T1000 (cell line): Measurements from ENCODE around the gene ADAM23.

Source experiments
- DNase-seq: peaks from one replicate; lab custom pipeline; 2025; ENCODE audit warnings: mixed read lengths; lab: John Stamatoyannopoulos, UW

ADAM23 gene

DNA sequence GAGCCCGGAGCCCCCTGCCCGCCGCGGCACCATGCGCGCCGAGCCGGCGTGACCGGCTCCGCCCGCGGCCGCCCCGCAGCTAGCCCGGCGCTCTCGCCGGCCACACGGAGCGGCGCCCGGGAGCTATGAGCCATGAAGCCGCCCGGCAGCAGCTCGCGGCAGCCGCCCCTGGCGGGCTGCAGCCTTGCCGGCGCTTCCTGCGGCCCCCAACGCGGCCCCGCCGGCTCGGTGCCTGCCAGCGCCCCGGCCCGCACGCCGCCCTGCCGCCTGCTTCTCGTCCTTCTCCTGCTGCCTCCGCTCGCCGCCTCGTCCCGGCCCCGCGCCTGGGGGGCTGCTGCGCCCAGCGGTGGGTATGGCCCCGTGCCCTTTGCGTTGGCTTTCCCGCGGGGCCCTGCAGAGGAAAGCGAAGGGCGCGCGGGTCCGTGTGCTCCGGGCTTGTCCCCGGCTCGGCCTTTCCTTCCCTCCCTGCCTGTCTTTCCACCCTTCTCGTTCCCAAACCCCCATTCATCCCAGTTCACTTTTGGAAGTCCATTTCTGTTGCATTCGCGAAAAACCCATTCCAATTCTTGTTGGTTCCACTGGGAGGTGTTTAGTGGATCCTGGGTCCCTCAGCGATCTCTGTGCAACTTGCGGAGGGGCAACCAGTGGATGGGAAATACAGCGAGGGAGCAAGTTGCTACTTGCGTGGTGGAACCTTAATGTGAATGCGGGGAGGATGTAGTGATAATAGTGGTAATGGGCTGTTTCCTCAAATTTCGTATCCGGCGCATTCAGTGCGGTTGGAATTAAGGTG is 599 bp downstream of the ADAM23 start:
- peak; percentile 45 for DNase-seq

DNA sequence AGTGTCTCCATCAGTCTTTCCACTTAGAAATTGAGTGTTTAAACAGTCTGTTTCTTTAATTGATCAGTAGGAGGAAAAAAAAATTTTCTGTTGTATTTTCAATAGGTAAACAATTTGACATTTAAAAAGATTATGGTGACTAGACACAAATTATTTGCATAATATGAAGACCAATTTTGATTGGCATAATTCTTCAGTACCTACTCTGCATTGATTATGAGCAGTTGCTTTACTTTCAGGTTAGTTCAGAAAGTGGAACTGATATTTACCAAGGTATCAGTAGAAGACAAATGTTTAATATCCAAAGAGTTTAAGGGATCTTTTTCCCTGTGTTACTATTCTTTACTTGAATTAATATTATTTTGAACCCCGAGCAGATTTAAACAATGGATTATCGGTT is 2.6 kb downstream of the ADAM23 start:
- no peak for DNase-seq

DNA sequence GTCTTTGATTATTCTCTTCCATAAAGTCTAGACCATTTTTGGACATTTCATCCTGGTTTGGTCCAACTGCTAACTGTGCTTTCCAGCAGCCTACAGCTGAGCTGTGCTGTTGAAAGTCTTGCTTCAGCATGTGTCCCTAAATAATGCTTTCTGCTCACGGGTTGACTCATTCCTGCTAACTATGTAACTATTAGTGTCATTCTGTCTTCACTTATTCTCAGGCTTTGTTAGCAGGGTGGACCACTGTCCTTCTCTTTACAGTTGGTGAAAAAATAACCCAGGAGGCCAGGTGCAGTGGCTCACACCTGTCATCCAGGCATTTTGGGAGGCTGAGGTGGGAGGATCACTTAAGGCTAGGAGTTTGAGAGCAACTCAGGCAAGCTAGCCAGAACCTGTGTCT is 8.9 kb downstream of the ADAM23 start:
- no peak for DNase-seq

DNA sequence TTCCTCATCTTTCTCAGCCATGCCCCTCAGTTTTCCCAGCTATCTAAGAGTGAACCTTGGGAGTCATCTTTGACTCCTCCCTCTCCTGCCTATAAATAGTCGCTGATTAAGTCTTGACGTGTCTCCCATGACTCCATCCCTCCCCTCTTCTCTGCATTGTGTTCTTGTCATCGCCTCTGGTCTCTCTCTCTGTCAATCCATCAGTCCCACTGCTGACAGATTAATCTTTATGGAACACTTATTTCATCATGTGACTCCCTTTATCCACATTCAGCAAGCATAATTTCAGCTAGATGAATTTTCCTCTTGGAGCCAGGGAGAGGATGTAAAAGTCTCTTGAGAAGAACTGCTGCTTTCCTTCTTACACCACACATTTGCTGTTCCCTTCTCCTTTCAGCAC is 9.4 kb downstream of the ADAM23 start:
- DNase-seq = no peak

DNA sequence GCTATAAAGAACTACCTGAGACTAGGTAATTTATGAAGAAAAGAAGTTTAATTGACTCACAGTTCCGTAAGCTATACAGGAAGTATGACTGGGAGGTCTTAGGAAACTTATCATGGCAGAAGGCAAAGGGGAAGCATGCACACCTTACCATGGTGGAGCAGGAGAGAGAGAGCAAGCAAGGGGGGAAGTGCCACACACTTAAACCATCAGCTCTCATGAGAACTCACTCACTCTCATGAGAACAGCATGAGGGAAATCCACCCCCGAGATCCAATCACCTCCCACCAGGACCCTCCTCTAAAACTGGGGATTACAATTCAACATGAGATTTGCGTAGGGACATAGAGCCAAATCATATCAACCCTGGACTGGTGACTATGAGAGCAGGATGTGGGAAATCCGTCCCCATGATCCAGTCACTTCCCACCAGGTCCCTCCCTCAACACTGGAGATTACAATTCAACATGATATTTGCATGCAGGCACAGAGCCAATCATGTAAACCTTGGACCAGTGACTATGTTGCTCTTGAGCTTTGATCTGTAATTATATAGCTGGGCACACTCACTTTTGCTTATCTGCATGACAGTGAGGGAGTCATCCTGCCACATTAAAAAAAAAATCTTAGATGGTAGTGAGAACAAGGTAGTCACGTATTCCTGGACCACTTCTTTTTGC is 12.9 kb downstream of the ADAM23 start:
- DNase-seq = no peak

DNA sequence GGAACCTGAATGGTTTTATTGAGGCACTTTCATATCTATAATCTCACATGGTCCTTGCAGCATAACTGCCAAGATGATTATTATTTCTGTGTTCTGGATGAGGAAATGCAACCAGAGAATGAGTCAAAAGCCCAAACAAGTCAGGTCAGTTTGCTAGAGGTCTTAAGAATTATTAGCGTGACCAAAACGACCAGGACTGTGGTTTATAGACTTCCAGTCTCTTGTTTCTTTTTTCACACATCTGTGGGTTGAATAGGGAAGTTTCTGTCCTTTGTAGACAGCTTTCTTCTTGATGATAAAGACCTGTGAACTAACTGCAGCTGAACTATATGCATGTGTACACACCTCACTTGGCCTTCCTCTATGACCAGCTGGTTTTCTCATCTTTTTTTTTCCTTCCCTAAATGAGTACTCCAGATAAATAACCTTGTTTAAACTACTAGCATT is 13.9 kb downstream of the ADAM23 start:
- no peak for DNase-seq

DNA sequence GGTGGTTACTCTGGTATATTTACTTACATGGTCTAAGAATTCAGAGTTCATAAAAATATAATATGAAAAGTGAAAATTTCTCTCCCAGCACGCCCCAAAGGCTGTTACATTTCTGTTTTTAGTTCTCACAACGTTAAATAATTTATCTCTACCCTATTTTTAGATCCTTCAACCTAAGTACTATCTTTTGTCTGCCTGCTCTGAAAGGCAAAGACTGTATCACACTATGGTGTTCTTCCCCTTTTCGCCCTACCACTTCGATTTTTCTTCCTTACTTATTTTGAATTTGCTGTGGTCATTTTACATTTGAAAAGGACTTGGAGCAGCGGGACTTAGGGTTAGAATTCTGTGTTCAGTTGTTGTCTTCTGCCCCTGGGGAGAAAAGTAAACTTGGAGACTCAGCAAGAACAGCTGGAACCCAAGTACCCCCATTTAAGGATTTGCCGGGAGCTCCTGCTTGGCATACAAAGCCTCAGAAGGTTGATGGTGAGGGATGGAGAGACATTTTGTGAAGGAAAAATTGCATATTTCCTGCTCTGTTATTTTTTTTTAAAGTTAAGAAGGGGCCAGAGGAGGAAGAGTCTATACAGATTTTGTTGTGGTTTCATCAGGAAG is 19.0 kb downstream of the ADAM23 start:
- no peak for DNase-seq

DNA sequence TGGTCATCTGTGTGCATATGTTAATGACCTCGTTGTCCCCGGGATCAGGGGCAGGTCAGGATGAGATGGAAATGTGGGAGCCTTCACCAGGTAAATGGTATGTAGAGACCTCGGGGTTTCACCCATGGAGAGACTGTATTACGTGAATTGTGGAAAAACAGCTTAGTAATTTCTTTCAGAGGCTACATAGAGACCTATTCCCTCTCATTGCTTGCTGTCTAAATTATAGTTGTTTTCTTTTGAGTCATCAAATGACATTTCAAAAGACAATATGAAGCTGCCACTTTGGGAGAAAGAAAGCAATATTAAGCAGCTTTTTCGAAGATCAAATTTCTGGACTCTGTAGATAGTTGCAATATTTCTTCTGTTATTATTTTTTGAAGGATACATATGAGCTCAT is 20.4 kb downstream of the ADAM23 start:
- DNase-seq = no peak

DNA sequence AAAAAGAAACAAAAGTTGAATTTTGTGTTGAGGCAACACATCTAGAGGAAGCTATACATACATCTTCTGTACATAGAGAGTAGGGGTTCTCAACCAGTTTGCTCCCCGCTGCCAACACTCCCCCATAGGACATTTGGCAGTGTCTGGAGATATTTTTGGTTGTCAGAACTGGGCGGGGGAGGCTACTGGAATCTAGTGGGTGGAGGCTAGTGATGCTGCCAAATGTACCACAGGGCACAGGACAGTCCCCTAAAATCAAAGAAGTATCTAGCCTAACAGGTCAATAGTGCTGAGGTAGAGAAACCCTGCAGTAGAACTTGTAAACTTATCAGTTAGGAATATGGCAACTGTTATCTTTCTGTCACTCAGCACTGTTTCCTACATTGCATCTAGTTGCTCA is 21.3 kb downstream of the ADAM23 start:
- DNase-seq = no peak

DNA sequence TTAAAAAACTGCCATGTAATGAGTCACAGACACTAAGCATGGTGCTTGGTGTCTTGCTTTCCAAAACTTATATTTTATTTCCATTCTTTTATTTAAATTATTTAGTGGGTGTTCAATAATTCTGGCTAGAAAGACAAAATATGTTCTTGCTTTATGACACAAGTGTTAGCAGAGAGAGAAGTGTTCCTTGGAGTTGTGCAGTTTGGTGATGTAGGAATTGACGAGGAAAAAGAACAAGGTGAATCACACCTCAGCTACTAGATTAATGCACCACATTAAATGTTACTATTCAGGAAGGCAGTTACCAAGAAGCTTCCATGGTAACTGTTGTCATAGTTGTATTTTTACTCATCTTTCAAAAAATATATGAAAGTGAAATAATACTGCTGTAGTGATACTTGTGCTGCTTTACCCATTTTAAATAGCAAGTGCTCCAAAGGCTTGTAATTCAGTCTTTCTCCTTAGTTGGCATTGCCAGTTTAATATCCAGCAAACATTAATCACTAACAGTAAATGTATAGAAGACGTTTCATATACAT is 28.3 kb downstream of the ADAM23 start:
- no peak for DNase-seq

DNA sequence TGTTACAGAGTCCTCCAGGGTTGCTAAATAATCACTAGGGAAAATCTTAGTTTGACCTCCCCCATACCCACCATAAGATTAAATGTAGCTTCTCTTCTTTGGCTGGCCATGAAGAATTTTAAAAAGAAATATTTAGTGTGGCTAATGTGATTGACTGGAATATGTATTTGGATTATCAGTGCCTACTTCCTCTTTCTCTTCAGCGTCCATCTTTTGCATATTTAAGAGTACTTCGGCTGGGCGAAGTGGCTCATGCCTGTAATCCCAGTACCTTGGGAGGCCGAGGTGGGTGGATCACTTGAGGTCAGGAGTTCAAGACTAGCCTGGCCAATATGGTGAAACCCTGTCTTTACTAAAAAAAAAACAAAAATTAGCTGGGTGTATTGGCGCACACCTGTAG is 28.8 kb downstream of the ADAM23 start:
- DNase-seq = no peak

DNA sequence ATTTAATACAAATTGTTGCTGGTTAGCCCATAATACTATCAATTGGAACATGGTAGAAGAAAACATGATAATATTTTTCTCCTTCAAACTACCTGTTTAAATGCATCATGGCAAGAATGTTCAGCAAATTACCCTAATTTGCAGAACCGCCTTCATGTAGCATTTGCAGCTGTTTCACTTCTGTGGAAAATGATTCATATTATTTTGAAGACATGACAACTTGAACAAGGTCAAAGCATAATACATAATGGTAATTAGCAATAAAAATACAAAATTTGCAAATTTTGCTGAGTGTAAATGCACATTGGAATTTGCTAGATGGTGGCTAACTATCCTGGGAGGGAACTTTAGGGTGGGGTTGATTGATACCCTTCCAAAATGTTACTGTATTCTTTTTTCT is 30.8 kb downstream of the ADAM23 start:
- DNase-seq = no peak

DNA sequence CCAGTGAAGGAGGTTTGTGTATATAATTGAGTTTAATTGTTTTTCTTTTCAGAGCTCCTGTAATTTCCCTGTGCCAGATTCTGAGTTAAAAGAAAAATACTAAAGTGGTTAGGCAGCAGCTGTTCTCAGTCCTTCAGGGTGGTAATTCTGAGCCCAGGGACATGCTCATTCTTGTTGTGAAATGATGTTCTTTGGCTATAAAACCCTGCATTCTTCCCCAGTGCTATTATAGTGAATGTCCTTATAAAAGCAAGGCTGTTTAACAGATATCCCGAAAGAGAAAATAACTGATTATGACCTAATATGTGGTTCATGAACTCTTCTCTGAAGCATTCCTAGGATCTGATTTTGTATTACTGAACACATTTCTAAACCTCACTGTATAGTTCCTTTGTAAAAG is 34.0 kb downstream of the ADAM23 start:
- DNase-seq = no peak

DNA sequence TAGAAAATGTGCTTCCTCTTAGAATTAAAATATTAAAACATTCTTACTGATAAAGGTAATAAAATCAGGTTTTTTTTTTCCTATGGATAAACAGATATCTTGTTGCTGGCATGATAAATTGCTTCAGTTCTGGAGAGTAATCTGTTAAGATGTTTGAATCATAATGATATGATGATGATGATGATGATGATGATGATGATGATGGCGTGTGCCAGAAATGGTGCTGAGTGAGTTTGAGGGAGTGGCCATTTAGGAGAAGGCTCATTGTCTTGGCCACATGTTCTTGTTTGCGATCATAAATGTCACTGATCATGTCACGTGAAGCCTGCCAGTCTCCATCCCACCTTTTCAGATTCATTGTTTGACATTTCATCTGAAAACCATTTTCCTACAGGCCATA is 35.0 kb downstream of the ADAM23 start:
- DNase-seq = no peak

DNA sequence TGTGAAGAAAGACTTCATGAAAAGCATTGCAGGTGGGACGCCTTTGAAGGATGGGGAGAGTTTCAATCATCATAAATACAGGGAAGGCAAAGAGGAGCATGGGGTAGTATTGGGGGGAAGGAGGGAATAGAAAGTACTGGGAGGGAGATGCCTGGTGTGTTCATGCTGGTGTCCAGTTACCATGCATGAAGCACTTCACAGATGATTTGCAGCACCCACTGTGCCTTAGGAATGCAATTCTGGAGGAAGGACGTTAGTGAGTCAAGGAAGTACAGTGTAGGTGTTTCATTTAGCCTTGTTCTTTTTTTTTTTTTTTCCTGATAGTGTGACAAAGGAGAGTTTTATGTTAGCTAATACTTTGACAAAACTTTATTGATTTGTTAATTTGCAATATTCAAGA is 36.8 kb downstream of the ADAM23 start:
- no peak for DNase-seq

DNA sequence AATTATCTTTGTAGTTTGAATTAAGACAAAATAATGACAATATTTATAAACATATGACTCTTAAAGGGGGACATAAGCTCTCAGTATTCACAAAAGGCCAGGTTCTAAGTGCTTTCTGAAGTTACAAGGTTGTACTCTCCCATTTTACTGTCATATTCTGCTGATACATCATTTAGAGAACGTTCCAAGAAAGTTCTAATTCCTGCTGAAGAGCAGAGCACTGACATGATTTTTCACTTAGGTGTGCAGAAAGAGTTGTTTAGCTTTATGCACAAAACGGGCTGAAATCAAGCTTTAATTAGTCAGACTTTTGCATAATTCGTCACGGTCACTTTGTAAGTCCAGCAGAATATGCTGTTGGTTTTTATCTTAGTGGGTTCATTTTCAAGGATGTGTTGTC is 37.3 kb downstream of the ADAM23 start:
- DNase-seq = no peak

DNA sequence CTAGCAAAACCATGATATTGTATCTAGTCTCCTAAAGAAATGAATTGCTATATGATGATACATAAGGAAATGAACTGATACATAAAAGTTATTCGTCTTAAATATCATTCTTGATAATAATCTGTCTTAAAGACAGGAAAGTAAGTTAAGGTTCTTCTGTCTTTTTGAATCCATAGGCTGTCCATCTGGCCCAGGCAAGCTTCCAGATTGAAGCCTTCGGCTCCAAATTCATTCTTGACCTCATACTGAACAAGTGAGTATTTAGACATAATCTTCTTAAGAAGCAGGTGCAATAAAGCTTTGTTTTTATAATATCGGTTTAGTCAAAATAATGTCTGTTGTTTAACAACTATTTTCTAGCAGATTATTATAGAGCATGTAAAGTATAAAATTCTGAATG is 37.7 kb downstream of the ADAM23 start:
- DNase-seq = no peak

DNA sequence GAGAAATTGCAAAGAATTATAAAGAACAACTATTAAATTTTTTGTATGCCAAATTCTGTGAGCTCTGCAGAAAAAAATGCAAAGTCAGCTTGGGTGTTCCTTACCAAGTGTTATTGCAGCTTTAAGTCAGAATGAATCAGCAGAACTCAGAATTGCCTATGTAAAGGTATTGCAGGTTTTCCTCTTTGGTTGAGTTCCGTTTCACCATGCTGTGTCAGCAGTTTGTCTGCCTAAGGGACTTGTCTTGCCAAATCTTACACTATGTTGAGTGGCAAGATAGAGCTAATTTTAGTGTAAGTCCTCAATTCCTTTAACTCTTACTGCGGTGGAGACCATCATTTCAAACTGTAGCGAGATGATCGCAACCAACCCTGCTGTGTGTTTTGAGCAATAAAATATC is 38.8 kb downstream of the ADAM23 start:
- no peak for DNase-seq

DNA sequence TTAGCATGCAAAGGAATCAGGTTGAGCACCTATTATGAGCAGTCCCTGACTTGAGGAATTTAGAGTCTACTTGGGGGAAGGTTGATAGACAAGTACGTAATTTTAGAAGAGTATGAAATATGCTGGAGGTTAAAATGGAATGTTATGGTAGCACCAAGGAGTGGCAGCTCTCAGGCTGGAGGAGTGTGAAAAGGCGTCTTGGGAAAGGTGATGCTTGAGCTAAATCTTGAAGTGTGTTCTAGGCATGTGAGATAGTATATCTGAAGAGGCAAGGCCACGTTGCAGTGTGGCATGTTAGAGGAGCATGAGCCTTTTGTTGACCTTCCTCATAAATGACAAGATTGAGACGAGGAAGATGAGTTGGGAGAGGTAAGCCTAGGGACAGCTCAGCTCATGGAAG is 39.3 kb downstream of the ADAM23 start:
- DNase-seq = no peak

DNA sequence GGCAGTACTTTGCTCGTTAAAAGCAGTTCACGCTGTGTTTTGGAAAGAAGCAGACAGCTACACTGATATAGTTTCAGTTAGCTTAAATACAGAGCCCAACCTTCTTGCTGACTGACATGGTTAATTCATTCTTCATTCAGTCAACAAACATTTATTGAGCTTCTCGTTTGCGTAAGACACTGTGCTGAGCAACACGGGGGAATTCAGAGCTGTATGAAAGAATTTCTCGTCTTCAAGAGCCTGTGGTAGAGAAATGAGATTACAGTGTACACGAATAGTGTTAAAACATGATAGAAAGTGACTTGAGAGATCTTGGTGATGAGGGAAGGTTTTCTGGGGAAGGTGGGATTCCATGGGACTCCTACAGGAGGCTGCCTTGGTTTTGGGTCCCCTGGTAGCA is 44.7 kb downstream of the ADAM23 start:
- DNase-seq = no peak

DNA sequence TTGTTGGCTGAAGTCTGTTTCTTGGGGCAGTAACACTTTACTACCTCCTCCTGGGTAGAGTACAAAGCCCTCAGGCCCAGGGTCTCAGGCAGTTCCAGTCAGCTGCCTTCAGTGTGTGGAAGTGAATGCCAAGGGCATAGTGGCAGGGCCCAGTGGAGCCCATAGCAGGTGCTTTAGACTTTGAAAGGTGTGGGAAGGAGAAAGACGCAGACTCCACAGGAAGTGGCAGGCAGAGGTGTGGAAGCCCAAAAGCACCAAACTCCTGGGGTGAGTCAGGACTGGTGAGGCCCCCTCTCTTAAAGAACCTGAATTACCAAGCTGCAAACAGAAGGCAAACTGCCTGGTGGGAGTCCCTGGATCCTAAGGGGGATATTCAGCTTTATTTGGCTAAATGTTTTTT is 45.3 kb downstream of the ADAM23 start:
- no peak for DNase-seq

DNA sequence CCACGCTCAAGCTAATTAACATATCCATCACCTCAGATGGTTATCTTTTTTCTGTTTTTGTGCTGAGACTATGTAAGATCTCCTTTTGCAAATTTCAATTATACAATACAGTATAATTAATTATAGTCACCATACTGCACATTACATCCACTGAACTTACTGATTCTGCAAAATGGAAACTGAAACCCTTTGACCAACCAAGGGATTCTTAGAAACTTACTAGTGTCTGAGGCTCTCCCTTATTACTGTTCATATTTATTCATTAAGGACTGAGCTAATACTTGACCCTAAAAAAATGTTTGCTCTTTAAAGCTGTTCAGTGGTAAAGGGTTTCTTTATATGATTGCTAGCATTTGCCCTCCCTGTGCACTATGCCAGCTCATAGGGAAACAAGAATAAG is 50.7 kb downstream of the ADAM23 start:
- DNase-seq = no peak

DNA sequence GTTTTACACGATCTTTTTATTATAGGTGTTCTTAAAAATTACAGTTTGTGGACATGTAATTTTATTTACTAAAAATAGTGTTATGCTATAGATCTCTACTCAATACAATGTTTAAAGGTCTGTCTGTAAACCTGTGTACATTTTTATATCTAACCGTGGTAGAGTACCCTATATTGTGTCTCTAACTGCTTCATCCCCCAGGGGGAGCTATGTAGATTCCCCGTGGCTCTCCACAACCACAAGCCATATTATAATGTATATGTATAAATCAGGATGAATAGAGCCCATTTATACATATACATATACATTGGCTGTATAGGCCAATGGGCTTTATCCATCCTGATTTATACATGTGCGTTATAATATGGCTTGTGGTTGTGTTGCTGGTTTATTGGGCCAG is 59.4 kb downstream of the ADAM23 start:
- DNase-seq = no peak
